CD4-positive, alpha-beta T cell treated with Interleukin-6 at 100 ng/mL for 8 hours (primary cell): ENCODE results near the gene LHX2.

Source experiments
- DNase-seq: peaks from one replicate; pipeline ENCODE4 v3.0.0-alpha.2; 2020; ENCODE audit warnings: mixed read lengths, low spot score

The LHX2 gene

GRCh38 chr9:124066783-124067577 lies 55.4 kb downstream of the LHX2 start:
- DNase-seq = no peak

- DNase-seq = no peak
Measured at GRCh38 chr9:124068251-124068650, 56.7 kb downstream of the LHX2 start.

GRCh38 chr9:124074746-124075145 lies 63.2 kb downstream of the LHX2 start:
- no peak for DNase-seq

- no peak for DNase-seq
Measured at GRCh38 chr9:124075761-124076160, 64.2 kb downstream of the LHX2 start.

GRCh38 chr9:124077915-124078572 lies 66.5 kb downstream of the LHX2 start:
- no peak for DNase-seq

GRCh38 chr9:124078641-124079040 lies 67.1 kb downstream of the LHX2 start:
- DNase-seq = no peak

GRCh38 chr9:124079176-124079925 lies 67.8 kb downstream of the LHX2 start:
- DNase-seq = no peak

- no peak for DNase-seq
Measured at GRCh38 chr9:124082622-124083021, 71.1 kb downstream of the LHX2 start.
